Fibroblast of gingiva (primary cell): Measurements from ENCODE around the gene LRRK1.
A peak's percentile ranks its signal among the peaks of the same experiment; 100 is the strongest.
"Not testable (repeated sequence)": the region's sequence is repeated elsewhere in the genome, so short reads cannot be mapped to it uniquely, and the experiment has no call there.

Source experiments
- DNase-seq: peaks from one replicate; pipeline ENCODE4 v3.0.0-alpha.2; 2011; ENCODE audit warnings: low read depth

LRRK1 gene

GRCh38 chr15:101071651-101072050 lies 152.5 kb downstream of the LRRK1 start:
- no peak for DNase-seq

- not testable (repeated sequence) for DNase-seq
These were observed 153.1 kb downstream of the LRRK1 start for GRCh38 chr15:101072235-101072634.

GRCh38 chr15:101077806-101078668 lies 158.9 kb downstream of the LRRK1 start:
- DNase-seq, result not testable (repeated sequence)

DNA sequence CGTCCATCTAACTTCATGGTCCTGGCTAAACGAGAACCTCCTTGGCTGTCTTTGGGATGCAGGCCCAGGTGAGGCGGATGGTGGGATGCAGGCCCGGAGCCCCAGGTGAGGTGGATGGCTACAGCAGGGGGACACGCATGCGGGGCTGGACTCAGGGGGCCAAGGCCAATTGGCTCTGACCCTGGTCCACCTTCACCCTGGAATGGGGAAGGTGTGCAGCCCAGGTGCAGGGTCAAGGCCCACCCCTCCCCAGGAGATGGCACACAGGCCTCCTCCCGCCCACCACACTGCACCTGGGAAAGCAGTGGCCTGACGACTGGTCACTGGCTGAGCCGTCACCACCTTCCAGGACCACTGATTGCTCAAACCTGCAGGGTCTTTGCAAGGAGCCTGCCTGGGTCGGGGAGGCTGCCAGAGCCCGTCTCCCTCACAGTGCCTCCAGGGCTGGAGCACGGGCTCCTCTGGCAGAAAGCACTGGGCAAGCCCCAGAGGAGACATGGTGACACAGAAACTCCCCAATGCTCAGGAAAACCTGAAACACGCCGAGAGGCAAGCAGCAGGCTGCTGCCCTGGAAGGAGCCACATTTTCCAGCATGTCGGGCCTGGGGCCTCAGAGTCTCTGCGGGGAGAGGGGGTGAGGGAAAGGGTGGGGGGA lies 159.6 kb downstream of the LRRK1 start:
- no peak for DNase-seq

DNA sequence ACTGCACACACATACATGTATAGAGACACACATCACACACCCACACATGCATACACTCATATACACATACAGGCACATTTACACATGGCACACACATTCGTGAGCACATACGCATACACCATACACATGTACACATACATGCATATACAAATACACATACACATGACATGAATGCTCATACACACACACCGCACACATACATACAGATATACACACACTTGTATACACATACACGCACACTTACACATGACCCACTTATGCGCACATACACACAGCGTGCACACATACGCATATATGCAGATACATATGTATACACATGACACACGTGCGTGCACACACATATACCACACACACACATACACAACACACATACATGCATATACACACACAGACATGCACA lies 162.7 kb downstream of the LRRK1 start:
- no peak for DNase-seq

DNA sequence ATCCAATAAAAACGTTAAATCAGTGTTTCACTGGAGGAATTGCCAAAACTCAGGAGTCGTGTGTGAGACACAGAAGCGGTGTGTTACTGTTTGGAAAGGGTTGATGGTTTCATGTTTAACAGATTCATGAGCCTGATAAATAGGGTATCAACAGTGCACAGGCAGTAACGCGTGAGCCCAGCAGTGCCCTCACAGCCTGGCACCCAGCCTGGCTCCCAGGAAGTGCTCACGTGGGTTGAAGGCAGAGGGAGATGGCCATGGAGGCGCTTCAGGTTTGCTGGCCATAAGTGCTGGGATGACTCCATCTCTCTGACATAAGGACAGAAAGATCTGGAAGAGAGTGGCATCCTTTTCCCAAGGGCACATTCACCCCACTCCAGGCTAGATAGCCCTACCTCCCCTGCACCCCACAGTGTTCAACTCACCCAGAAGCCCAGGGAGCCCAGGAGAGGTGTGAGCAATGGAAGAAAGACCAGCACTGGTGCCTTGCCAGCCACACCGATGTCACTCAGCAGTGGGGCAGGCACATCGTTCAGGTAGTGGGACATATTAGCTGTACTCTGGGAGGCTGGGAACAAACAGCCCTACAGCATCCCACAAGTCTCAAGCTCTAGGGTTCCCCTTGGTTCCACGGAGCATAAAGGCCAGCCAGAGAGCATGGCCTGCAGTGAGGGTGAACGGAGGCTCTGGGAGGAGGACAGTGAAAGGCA lies 164.3 kb downstream of the LRRK1 start:
- no peak for DNase-seq

DNA sequence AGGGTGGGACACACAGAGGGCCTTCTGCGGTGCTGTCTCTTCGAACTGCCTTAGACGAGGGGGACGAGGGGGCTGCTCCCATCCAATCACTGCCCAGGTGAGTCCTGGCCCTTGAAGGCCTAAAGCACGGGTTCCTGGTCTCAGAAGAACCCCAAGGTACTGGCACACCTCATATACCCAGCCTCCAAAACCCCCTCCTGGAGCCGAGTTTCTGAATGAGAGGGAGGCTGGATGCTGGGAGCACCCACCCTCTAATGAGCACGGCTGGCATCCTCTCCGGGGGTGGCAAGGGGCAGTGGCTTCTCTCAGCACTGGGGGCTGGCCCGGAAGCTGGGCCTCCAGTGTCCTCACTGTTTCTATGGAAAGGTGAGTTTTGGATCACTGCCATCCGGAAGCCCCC lies 165.6 kb downstream of the LRRK1 start:
- DNase-seq, result no peak

GRCh38 chr15:101085311-101085700 lies 166.1 kb downstream of the LRRK1 start:
- no peak for DNase-seq

DNA sequence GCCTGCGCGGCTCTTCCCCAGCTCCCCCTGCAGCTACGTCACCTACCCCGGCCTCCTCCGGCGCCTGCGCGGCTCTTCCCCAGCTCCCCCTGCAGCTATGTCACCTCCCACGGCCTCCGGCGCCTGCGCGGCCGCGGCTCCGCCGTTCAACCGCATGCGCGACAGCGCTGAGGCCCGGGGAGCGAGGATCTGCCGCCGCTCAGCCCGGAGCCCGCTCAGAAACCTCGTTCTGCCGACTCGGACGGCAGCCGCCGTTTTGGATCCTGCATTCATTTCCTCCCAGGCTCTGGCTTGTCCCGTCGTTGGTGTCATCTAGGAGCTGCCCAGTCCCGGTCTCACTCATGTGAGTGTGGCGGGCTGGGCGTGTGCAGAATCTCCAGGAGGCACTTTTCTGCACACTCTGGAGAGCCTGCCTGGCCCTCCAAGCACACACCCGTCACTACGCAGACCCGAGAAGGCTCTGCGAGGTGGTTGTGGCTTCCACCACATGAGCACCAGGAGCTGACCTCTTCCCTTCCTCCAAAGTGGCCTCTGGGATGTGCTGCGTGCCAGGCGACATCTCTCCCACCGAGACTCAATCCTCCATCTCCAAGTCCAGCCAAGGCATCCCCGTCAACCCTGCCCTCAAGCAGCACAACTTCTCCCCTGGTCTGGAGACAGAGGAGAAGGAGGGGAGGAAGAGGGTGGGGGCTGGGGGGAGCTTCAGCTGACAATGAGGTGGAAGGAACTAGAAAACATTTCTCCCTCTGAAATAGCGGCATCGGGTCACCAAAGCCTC lies 167.4 kb downstream of the LRRK1 start:
- no peak for DNase-seq

GRCh38 chr15:101087172-101087769 lies 168.1 kb downstream of the LRRK1 start:
- DNase-seq, result no peak

DNA sequence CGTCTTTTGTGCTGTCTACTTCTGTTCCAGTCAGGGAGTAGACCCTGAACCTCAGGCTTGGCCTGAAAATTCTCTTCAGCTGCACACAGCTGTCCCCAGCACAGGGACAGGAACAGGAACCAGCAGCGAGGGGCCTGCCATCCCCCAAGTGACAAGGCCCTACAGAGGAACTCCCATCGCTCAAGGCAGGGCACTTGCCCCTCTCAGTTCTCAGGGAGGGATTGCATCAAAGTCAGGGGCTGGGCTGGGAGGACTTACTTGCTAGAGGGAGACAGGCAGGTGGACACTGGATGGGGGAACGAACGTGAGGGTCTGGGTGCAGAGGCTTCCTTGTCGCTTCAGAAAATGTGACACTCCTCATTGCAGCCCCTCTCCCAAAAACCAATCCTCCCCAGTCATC lies 169.1 kb downstream of the LRRK1 start:
- no peak for DNase-seq

- DNase-seq, result peak; percentile 41
These were observed 169.8 kb downstream of the LRRK1 start for GRCh38 chr15:101088788-101089578.

DNA sequence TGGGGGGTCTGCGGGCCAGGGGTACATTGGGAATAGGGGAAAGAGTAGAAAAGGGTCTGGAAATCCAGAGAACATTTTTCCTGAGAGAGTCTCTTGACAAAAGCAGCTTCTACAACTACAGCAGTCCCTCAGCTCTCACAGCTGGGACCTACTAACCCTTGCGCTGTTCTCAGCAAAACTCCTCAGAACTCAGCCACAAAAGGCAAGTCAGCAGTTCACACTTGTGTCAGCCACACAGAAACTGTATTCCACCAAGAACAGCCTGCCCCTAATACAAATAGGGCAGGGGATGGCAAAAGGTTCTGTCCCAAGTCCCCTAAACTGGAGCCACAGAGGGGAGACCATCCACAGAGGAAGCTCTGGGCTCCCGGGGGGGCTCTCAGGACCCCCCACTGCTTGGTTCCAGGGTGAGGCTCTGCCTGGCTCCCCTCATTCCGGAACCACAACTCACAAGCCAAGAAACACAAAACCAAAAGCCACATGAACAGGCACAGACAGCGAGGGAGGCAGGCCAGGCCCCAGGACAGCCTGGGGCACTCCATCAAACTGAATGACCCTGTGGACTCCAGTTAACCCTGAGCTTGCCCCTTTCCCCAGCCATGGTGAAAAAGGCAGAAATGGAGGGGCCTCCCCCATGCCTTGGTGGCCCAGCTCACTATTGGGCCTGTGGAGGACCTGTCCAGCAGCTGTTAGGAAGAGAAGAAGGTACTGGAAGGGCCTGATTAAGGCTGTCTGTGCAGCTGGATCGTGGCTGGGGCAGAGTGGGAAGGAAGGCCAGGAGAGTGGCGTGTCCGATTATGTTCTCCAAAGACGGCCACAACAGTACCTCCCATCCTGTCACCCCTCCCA lies 170.6 kb downstream of the LRRK1 start:
- DNase-seq, result no peak

DNA sequence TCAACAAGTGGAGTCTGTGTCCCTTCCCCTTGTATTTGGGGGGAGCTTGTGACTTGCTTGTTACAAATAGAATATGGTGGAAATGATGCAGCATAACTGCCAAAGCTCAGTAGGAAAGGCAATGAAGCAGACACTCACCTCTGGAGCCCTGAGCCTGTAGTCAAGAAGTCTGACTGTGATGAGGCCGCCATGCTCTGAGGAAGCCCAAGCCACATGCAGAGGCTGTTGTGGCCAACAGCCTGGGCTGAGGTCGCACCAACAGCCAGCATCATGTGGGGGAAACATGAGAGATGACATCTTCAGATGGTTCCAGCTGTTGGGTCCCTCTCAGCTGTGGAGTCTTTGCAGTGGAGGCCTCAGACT lies 171.3 kb downstream of the LRRK1 start:
- DNase-seq, result no peak

- DNase-seq, result peak; percentile 80
These were observed 172.2 kb downstream of the LRRK1 start for GRCh38 chr15:101091080-101092017.

GRCh38 chr15:101092156-101092866 lies 173.2 kb downstream of the LRRK1 start:
- peak; percentile 31 for DNase-seq

DNA sequence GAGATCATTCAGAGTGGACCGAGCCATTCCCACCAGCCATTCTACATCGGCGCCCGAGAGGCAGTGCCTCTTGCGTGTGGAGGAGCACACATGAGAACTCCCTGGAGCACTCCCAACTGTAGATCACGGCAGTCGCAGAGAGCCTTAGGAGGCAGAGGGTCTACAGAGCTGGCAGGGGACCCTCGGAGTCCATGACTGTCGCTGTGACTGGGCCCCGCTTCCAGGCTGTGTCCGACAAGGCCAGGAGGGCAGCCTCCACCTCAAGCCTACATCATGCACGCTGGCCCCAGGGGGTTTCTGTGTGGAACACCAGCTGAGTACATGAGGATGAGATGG lies 173.7 kb downstream of the LRRK1 start:
- no peak for DNase-seq

DNA sequence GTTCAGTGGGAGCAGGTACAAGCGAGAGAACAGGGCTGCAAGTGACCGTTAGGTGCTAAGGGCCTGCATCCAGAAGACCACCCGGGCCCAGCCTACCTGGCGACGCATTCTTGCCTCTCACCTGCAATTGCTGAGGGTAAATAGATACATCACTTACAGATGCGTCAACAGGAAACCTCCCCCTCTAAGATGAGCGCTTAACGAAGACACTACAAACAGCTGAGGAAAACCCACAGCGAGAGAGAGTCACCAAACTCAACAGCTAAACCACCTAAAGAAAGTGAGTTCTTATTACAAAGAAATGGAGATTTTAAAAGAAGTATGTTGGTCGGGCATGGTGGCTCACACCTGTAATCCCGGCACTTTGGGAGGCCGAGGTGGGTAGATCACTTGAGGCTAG lies 174.8 kb downstream of the LRRK1 start:
- DNase-seq, result no peak
